WTC11 (cell line): ENCODE data around the gene SND1. TPM values are rescaled to one million over a fixed set of nuclear protein-coding genes. Genes with fewer than 3 reads are reported as not detected.

Source experiments
- ATAC-seq: fragments of 200-7000 bp; cut with Tn5 transposase; 2 replicates; pipeline ENCODE4 v1.10.0; 2021; ENCODE audit warnings: mild to moderate bottlenecking, moderate library complexity
- CTCF ChIA-PET: fragments of 300-600 bp; sonication (Branson Sonifier 250); formaldehyde crosslinking; loops from one replicate; lab custom pipeline; 2021; ENCODE audit warnings: antibody characterized with exemption; lab: Charles Lee
- POLR2A ChIA-PET: fragments of 350-600 bp; sonication (Branson Sonifier 250); formaldehyde crosslinking; loops from one replicate; lab custom pipeline; 2021; ENCODE audit warnings: antibody characterized with exemption; lab: Charles Lee
- DNase-seq: peaks from one replicate; pipeline ENCODE4 v3.0.0; 2021; ENCODE audit warnings: low spot score
- H3K27ac Mint-ChIP-seq: 2 replicates; pipeline ENCODE4 v1.8.0; 2021; ENCODE audit warnings: mixed read lengths
- H3K27me3 Mint-ChIP-seq: 2 replicates; pipeline ENCODE4 v1.8.0; 2021; ENCODE audit warnings: low read depth, mild to moderate bottlenecking, moderate library complexity, mixed read lengths
- H3K36me3 Mint-ChIP-seq: 2 replicates; pipeline ENCODE4 v1.8.0; 2021; ENCODE audit warnings: mixed read lengths
- H3K4me1 Mint-ChIP-seq: 2 replicates; pipeline ENCODE4 v1.8.0; 2022; ENCODE audit warnings: mixed read lengths
- H3K4me3 Mint-ChIP-seq: 2 replicates; pipeline ENCODE4 v1.8.0; 2021; ENCODE audit warnings: mild to moderate bottlenecking, moderate library complexity, mixed read lengths
- H3K9me3 Mint-ChIP-seq: 2 replicates; pipeline ENCODE4 v1.8.0; 2021; ENCODE audit warnings: mixed read lengths
- ATF1 ChIP-seq: sonication (generic); formaldehyde crosslinking; IDR thresholded peaks from 2 replicates; pipeline ENCODE4 v1.8.1; 2023; ENCODE audit warnings: mild to moderate bottlenecking, moderate library complexity, missing genetic modification reagents
- NFATC4 ChIP-seq: fragments of 250-450 bp; sonication (Bioruptor Pico); IDR thresholded peaks from 2 replicates; pipeline ENCODE4 v1.9.0; 2021; ENCODE audit warnings: mild to moderate bottlenecking
- ZNF121 ChIP-seq: sonication (generic); formaldehyde crosslinking; IDR thresholded peaks from 2 replicates; pipeline ENCODE4 v1.8.0; 2023; ENCODE audit warnings: missing genetic modification reagents
- ZNF263 ChIP-seq: sonication (generic); formaldehyde crosslinking; IDR thresholded peaks from 2 replicates; pipeline ENCODE4 v1.8.1; 2022; ENCODE audit warnings: low read depth, mild to moderate bottlenecking, moderate library complexity, missing genetic modification reagents
- ZNF317 ChIP-seq: sonication (generic); formaldehyde crosslinking; IDR thresholded peaks from 2 replicates; pipeline ENCODE4 v1.8.1; 2023; ENCODE audit warnings: low read depth, mild to moderate bottlenecking, moderate library complexity, missing genetic modification reagents, borderline replicate concordance
- ZNF416 ChIP-seq: fragments of 250-450 bp; sonication (Bioruptor Pico); IDR thresholded peaks from 2 replicates; pipeline ENCODE4 v1.9.0; 2021; ENCODE audit warnings: mild to moderate bottlenecking, inconsistent platforms
- ZNF671 ChIP-seq: fragments of 250-450 bp; sonication (Bioruptor Pico); IDR thresholded peaks from 2 replicates; pipeline ENCODE4 v1.8.0; 2021; ENCODE audit warnings: mild to moderate bottlenecking
- total RNA-seq: library from RNA; stranded (reverse); gene quantifications from 3 replicates; pipeline ENCODE4 v1.2.3, GENCODE V29; 2021
- TF ChIP-seq, protein P1 (sequence below): sonication (generic); formaldehyde crosslinking; IDR thresholded peaks from 2 replicates; pipeline ENCODE4 v1.8.0; 2023; ENCODE audit warnings: mild to moderate bottlenecking, missing genetic modification reagents
- TF ChIP-seq, protein P2 (sequence below): sonication (generic); formaldehyde crosslinking; IDR thresholded peaks from 2 replicates; pipeline ENCODE4 v1.8.1; 2023; ENCODE audit warnings: mild to moderate bottlenecking, missing genetic modification reagents
- TF ChIP-seq, protein P3 (sequence below): sonication (generic); formaldehyde crosslinking; IDR thresholded peaks from 2 replicates; pipeline ENCODE4 v1.8.0; 2023; ENCODE audit warnings: missing genetic modification reagents
- TF ChIP-seq, protein P4 (sequence below): sonication (generic); formaldehyde crosslinking; IDR thresholded peaks from 2 replicates; pipeline ENCODE4 v1.8.0; 2022; ENCODE audit warnings: mild to moderate bottlenecking, missing genetic modification reagents
- TF ChIP-seq, protein P5 (sequence below): sonication (generic); formaldehyde crosslinking; IDR thresholded peaks from 2 replicates; pipeline ENCODE4 v1.8.1; 2022; ENCODE audit warnings: mild to moderate bottlenecking, missing genetic modification reagents, moderate library complexity, borderline replicate concordance
- TF ChIP-seq, protein P6 (sequence below): sonication (generic); formaldehyde crosslinking; IDR thresholded peaks from 2 replicates; pipeline ENCODE4 v1.8.1; 2023; ENCODE audit warnings: mild to moderate bottlenecking, missing genetic modification reagents
- TF ChIP-seq, protein P7 (sequence below): fragments of 250-450 bp; sonication (Bioruptor Pico); IDR thresholded peaks from 2 replicates; pipeline ENCODE4 v1.9.0; 2021; ENCODE audit warnings: mild to moderate bottlenecking

The SND1 gene
- total RNA-seq, 1 experiment from 2014 or later: 261 TPM

DNA sequence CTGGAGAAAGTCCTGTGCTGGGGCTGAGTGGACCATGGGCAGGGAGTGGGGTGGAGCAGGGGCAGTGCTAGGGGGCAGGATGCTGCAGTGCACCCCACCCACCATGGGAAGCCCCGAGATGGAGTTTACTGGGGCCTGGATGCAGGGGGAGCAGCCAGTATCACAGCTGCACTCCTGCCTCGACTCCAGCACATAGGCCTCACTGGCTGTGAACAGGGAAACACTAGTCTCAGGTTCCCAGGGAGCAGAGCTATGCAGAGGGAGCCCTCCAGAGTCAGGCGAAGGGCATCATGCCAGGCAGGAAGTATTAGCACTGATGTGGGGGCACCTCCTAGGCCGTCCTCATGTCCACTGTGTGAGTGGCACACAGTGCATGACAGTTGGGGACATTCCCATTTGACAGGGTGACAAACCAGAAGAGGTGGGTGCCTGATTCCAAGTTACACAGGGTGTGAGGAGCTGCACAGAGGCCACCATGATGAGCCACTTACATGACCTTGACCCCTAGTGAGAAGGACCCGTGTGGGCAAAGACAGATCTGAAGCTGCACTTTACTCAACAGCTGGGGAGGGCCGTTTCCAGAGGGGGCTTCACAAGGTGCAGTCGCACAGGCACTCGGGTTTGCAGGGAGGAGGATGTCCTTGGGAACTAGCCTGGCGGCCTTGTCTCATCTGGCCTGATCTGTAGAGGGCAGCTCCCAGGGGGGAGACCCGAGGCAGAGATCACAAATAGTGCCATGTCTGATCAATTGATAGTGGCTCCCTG, 449.1 kb downstream of the SND1 start:
- POLR2A ChIA-PET: no interaction called here
- Mint-ChIP-seq H3K27me3 (peaks cover 39% of the 10 kb centered on the region), H3K9me3 (no peaks in the 10 kb centered on the region), H3K4me1 (peaks cover 15% of the 10 kb centered on the region), H3K27ac (no peak overlapping the region), H3K4me3 (no peak overlapping the region), H3K36me3 (no peaks in the 10 kb centered on the region)
- TF ChIP-seq ATF1 (CRISPR knock-in tag): no peak
- TF ChIP-seq, protein P1, sequence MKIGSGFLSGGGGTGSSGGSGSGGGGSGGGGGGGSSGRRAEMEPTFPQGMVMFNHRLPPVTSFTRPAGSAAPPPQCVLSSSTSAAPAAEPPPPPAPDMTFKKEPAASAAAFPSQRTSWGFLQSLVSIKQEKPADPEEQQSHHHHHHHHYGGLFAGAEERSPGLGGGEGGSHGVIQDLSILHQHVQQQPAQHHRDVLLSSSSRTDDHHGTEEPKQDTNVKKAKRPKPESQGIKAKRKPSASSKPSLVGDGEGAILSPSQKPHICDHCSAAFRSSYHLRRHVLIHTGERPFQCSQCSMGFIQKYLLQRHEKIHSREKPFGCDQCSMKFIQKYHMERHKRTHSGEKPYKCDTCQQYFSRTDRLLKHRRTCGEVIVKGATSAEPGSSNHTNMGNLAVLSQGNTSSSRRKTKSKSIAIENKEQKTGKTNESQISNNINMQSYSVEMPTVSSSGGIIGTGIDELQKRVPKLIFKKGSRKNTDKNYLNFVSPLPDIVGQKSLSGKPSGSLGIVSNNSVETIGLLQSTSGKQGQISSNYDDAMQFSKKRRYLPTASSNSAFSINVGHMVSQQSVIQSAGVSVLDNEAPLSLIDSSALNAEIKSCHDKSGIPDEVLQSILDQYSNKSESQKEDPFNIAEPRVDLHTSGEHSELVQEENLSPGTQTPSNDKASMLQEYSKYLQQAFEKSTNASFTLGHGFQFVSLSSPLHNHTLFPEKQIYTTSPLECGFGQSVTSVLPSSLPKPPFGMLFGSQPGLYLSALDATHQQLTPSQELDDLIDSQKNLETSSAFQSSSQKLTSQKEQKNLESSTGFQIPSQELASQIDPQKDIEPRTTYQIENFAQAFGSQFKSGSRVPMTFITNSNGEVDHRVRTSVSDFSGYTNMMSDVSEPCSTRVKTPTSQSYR (CRISPR knock-in tag): no peak
- TF ChIP-seq NFATC4: 0 out of 2 replicates have a peak, but pooled peaks have one; percentile 24
- TF ChIP-seq ZNF263: no peak
- 0 out of 2 replicates have a peak, but pooled peaks have one; percentile 34 for TF ChIP-seq ZNF416 (CRISPR knock-in tag)
- no peak for TF ChIP-seq ZNF671
- TF ChIP-seq, protein P2, sequence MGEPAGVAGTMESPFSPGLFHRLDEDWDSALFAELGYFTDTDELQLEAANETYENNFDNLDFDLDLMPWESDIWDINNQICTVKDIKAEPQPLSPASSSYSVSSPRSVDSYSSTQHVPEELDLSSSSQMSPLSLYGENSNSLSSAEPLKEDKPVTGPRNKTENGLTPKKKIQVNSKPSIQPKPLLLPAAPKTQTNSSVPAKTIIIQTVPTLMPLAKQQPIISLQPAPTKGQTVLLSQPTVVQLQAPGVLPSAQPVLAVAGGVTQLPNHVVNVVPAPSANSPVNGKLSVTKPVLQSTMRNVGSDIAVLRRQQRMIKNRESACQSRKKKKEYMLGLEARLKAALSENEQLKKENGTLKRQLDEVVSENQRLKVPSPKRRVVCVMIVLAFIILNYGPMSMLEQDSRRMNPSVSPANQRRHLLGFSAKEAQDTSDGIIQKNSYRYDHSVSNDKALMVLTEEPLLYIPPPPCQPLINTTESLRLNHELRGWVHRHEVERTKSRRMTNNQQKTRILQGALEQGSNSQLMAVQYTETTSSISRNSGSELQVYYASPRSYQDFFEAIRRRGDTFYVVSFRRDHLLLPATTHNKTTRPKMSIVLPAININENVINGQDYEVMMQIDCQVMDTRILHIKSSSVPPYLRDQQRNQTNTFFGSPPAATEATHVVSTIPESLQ (CRISPR knock-in tag): no peak
- TF ChIP-seq, protein P3, sequence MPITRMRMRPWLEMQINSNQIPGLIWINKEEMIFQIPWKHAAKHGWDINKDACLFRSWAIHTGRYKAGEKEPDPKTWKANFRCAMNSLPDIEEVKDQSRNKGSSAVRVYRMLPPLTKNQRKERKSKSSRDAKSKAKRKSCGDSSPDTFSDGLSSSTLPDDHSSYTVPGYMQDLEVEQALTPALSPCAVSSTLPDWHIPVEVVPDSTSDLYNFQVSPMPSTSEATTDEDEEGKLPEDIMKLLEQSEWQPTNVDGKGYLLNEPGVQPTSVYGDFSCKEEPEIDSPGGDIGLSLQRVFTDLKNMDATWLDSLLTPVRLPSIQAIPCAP (CRISPR knock-in tag): no peak
- TF ChIP-seq, protein P4, sequence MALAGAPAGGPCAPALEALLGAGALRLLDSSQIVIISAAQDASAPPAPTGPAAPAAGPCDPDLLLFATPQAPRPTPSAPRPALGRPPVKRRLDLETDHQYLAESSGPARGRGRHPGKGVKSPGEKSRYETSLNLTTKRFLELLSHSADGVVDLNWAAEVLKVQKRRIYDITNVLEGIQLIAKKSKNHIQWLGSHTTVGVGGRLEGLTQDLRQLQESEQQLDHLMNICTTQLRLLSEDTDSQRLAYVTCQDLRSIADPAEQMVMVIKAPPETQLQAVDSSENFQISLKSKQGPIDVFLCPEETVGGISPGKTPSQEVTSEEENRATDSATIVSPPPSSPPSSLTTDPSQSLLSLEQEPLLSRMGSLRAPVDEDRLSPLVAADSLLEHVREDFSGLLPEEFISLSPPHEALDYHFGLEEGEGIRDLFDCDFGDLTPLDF (CRISPR knock-in tag): no peak
- TF ChIP-seq ZNF121: no peak
- TF ChIP-seq, protein P5, sequence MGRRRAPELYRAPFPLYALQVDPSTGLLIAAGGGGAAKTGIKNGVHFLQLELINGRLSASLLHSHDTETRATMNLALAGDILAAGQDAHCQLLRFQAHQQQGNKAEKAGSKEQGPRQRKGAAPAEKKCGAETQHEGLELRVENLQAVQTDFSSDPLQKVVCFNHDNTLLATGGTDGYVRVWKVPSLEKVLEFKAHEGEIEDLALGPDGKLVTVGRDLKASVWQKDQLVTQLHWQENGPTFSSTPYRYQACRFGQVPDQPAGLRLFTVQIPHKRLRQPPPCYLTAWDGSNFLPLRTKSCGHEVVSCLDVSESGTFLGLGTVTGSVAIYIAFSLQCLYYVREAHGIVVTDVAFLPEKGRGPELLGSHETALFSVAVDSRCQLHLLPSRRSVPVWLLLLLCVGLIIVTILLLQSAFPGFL: no peak
- TF ChIP-seq, protein P6, sequence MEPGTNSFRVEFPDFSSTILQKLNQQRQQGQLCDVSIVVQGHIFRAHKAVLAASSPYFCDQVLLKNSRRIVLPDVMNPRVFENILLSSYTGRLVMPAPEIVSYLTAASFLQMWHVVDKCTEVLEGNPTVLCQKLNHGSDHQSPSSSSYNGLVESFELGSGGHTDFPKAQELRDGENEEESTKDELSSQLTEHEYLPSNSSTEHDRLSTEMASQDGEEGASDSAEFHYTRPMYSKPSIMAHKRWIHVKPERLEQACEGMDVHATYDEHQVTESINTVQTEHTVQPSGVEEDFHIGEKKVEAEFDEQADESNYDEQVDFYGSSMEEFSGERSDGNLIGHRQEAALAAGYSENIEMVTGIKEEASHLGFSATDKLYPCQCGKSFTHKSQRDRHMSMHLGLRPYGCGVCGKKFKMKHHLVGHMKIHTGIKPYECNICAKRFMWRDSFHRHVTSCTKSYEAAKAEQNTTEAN (CRISPR knock-in tag): no peak
- no peak for TF ChIP-seq ZNF317 (CRISPR knock-in tag)
- TF ChIP-seq, protein P7, sequence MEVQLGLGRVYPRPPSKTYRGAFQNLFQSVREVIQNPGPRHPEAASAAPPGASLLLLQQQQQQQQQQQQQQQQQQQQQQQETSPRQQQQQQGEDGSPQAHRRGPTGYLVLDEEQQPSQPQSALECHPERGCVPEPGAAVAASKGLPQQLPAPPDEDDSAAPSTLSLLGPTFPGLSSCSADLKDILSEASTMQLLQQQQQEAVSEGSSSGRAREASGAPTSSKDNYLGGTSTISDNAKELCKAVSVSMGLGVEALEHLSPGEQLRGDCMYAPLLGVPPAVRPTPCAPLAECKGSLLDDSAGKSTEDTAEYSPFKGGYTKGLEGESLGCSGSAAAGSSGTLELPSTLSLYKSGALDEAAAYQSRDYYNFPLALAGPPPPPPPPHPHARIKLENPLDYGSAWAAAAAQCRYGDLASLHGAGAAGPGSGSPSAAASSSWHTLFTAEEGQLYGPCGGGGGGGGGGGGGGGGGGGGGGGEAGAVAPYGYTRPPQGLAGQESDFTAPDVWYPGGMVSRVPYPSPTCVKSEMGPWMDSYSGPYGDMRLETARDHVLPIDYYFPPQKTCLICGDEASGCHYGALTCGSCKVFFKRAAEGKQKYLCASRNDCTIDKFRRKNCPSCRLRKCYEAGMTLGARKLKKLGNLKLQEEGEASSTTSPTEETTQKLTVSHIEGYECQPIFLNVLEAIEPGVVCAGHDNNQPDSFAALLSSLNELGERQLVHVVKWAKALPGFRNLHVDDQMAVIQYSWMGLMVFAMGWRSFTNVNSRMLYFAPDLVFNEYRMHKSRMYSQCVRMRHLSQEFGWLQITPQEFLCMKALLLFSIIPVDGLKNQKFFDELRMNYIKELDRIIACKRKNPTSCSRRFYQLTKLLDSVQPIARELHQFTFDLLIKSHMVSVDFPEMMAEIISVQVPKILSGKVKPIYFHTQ (CRISPR knock-in tag): no peak
- ATAC-seq (no peak; the same call in 1 of the 2 replicates), DNase-seq (no peak)
- CTCF ChIA-PET: interaction anchor here (9.1 kb wide), 1 partner anchor 107 kb away, joined by 133 read pairs; no protein-coding TSS in a partner anchor
